ENCODE data around the gene PYGO2.
A peak's percentile ranks its signal among the peaks of the same experiment; 100 is the strongest.

PYGO2 gene

DNA sequence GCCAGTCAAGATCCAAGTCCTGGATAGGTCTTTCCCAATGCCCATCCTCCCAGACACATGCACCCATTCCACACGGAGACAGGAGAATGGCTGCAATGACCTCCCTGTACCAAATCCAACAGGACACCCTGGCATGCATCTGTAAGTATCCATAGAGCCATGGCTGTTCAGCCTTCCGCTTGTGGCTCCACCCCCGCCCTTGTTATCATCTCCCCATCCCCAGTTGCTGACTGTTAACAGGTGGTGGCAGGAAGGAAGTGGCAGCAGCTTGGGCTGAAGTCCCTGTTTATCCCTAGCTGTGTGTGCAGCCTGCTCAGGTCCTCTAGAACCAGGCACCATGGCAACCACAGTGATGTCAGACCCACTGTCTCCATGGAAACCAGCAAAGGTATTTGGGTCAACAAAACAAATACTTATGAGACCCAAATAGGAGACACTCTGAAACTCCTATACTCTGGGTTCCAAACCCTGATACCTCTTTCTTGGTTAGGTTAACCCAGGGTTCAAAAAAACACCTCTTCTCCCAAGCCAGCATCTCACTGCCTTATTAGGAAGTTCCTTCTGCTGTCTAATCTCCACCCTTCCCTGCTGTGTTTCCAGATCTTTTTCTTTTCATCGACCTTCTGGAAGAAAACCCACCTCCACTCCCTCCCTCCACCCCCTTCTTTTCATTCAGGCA lies 6.4 kb downstream of the PYGO2 start:
- peak overlapping the region; percentile 99 for H3K27ac Mint-ChIP-seq
- peak overlapping the region; percentile 99 for H3K4me3 Mint-ChIP-seq
- no peaks in the 10 kb centered on the region for H3K27me3 Mint-ChIP-seq
- H3K9me3 Mint-ChIP-seq: no peaks in the 10 kb centered on the region
- DNase-seq (ENCODE audit: low spot score in 2 of 2) (peak; percentile 71 to 80), ATAC-seq (ENCODE audit: low read depth) (peak; percentile 78)
- peaks cover 7% of the 10 kb centered on the region for H3K36me3 Mint-ChIP-seq
- peaks cover 47% of the 10 kb centered on the region for H3K4me1 Mint-ChIP-seq

DNA sequence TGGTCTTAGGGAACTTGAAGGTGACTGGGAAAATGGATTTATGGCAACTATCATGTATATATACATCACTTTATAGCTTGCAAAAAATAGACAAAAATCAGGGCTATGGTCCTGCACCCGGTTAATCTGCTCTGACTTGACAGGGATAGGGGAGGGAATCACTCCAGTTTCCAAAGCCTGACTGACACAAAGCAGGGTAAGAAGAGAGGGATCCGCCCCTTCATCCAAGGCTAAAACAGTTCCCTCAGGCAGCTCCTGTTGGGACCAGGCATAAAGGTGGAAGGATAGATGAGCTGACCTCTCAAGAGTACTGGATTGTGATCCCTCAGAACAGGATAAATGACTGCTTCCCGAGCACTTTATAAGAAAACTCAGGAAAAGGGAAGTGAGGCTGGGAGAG lies 7.0 kb downstream of the PYGO2 start:
- peaks cover 7% of the 10 kb centered on the region for H3K36me3 Mint-ChIP-seq
- no peak for ATAC-seq (ENCODE audit: low read depth)
- peak overlapping the region; percentile 99 for H3K27ac Mint-ChIP-seq
- H3K4me3 Mint-ChIP-seq: peak overlapping the region; percentile 99
- no peak for DNase-seq (ENCODE audit: low spot score in 2 of 2)
- no peaks in the 10 kb centered on the region for H3K9me3 Mint-ChIP-seq
- no peaks in the 10 kb centered on the region for H3K27me3 Mint-ChIP-seq
- peaks cover 47% of the 10 kb centered on the region for H3K4me1 Mint-ChIP-seq

DNA sequence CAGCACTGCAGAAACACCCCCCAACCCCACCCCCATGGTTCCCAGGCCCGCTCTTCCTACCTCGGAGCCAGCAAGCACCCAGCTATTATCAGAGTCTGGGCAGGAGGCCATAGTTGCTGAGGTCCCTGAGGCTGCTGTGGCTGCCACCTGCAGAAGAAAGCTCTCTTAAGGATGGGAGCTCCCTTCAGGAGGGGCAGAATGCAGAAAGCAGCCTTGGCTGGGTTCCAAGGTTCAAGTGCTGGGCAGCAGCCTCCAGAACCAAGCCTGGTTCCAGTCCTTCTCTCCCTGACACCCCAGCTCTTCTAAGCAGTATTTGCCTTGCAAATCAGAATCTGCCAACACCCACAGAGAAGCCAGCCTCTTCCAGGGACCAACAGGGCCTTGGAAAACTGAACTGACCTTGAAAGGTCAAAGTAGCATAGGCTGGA lies 8.0 kb downstream of the PYGO2 start:
- DNase-seq (ENCODE audit: low spot score in 2 of 2) (no peak), ATAC-seq (ENCODE audit: low read depth) (no peak)
- Mint-ChIP-seq H3K36me3 (peaks cover 11% of the 10 kb centered on the region), H3K4me1 (peaks cover 49% of the 10 kb centered on the region), H3K9me3 (no peaks in the 10 kb centered on the region), H3K27me3 (no peaks in the 10 kb centered on the region), H3K4me3 (peak overlapping the region; percentile 99), H3K27ac (peak overlapping the region; percentile 99)

DNA sequence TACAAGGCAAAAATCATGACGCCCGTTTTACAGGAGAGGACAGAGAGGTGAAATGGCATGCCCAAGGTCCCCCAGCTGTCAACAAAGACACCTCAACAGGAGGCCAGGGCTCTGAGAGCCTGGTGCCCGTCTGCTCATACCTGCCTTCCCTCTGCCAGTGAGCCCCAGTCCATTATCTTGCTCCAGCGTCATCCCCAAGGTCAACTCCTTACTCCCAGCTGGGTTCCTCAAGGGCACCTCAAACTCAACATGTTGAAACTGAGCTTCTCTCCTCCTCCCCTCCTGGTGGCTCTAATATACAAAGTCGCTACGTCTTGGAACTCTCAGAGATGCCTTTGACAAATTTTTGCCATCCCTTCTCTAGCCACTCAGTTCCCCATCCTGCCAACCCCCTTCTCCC lies 8.9 kb downstream of the PYGO2 start:
- H3K9me3 Mint-ChIP-seq: no peaks in the 10 kb centered on the region
- DNase-seq (ENCODE audit: low spot score in 2 of 2): no peak
- H3K4me3 Mint-ChIP-seq: peak overlapping the region; percentile 73
- peaks cover 13% of the 10 kb centered on the region for H3K36me3 Mint-ChIP-seq
- no peak for ATAC-seq (ENCODE audit: low read depth)
- H3K4me1 Mint-ChIP-seq: peaks cover 51% of the 10 kb centered on the region
- H3K27me3 Mint-ChIP-seq: no peaks in the 10 kb centered on the region
- peak overlapping the region; percentile 99 for H3K27ac Mint-ChIP-seq

DNA sequence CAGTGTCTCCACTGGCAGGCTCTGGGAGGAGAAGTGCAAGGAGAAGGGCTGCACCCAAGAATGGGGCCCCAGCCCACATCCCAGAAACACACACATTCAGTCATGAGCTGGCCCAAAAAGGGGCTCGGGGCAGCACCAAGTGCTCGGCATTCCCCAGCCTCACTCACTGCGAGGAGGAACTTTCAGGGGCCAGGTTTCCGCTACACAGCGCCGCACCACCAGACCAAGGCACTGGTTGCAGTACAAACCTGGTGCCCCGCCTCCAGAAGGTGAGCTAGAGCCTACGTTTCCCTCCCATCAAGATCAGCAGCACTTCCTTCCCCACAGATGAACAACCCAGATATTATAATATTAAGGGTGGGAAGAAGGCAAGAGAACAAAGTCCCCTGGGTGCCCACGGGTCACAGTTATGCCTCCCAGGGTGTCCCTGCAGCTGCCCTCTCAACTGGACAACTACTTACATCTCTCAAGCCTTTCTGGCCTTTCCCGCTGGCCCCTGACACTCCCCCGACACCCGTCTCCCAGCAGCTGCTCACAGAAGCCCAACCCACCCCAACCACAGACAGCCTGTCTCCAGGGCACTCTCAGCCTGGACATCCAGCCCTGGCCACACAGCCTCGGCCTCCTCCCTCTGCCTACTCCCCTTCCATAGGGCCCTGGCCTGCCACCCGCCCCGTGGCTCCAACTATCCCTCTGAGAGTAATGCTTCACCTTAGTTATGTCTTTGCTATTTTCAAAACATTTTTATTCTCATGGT lies 9.5 kb downstream of the PYGO2 start:
- Mint-ChIP-seq H3K27me3 (no peaks in the 10 kb centered on the region), H3K4me3 (peak overlapping the region; percentile 73), H3K36me3 (peaks cover 13% of the 10 kb centered on the region), H3K4me1 (peaks cover 51% of the 10 kb centered on the region), H3K27ac (peak overlapping the region; percentile 99), H3K9me3 (no peaks in the 10 kb centered on the region)
- DNase-seq (ENCODE audit: low spot score in 2 of 2) (peak in 1 of 2 donors; percentile 46), ATAC-seq (ENCODE audit: low read depth) (peak; percentile 39)

DNA sequence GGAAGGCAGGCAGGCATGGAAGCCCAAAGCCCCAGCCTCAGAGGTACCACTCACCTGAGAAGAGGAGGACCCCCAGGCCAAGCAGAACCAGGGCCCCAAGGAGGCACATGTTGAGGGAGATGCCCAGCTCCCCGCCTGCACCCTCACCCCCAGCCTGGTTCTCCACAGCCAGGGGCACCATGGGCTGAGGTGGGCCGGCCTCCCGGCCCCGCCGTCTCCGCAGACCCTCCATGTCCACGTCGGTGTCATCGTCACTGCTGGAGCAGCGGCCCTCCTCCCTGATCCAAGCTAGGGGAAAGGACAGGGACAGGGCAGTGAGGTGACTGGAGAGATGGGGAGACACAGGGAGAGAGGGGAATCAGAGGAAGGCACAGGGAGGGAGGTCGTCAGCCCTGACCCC lies 13.5 kb downstream of the PYGO2 start:
- peaks cover 44% of the 10 kb centered on the region for H3K4me1 Mint-ChIP-seq
- no peaks in the 10 kb centered on the region for H3K9me3 Mint-ChIP-seq
- H3K27ac Mint-ChIP-seq: peak overlapping the region; percentile 60
- no peaks in the 10 kb centered on the region for H3K27me3 Mint-ChIP-seq
- DNase-seq (ENCODE audit: low spot score in 2 of 2) (no peak), ATAC-seq (ENCODE audit: low read depth) (no peak)
- no peak overlapping the region for H3K4me3 Mint-ChIP-seq
- peaks cover 13% of the 10 kb centered on the region for H3K36me3 Mint-ChIP-seq

DNA sequence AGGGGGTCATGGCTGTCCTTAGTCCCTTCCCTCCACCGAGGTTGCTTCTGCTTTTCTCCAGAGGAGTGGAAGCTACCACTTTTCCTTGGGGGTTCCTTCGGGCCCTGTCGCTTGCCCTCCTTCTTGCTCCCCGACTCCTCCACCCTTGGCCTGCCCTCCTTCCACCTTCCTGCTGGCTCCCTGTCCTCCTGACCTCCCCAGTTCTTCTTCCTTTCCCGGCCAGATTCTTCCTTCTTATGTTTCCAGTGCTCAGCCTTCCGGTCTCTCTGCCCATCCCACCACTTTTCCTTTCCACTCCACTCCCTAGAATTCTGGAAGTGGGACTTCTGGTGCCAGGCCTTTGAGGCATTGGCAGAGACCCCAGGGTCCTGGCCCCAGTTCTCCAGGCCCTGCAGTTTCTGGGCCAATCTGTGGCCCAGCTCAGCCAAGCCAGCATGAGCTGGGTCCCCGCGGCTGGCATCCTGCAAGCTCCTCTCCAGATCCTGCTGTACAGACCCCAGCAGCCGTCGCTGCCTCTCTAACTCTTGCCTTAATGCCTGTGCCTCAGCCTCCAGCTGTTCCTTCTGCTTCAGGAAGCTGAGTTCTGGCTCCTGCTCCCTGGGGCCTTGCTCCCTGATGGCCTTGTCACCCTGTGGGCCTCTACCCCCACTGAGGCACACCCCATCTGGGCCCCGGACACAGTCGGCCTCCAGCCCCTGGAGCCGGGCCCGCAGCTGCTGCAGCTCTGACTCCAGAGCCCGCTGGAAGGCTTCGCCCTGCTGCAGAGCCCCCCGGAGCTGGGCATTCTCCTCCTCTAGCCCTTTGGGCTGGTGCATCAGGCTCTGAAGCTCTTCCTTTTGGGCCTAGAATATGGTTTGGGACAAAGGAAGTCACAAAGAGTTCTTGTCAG lies 15.4 kb downstream of the PYGO2 start:
- Mint-ChIP-seq H3K9me3 (no peaks in the 10 kb centered on the region), H3K36me3 (peaks cover 13% of the 10 kb centered on the region), H3K4me1 (peaks cover 45% of the 10 kb centered on the region), H3K27ac (peak overlapping the region; percentile 51), H3K27me3 (no peaks in the 10 kb centered on the region), H3K4me3 (no peak overlapping the region)
- no peak for ATAC-seq (ENCODE audit: low read depth)
- DNase-seq (ENCODE audit: low spot score in 2 of 2): no peak

DNA sequence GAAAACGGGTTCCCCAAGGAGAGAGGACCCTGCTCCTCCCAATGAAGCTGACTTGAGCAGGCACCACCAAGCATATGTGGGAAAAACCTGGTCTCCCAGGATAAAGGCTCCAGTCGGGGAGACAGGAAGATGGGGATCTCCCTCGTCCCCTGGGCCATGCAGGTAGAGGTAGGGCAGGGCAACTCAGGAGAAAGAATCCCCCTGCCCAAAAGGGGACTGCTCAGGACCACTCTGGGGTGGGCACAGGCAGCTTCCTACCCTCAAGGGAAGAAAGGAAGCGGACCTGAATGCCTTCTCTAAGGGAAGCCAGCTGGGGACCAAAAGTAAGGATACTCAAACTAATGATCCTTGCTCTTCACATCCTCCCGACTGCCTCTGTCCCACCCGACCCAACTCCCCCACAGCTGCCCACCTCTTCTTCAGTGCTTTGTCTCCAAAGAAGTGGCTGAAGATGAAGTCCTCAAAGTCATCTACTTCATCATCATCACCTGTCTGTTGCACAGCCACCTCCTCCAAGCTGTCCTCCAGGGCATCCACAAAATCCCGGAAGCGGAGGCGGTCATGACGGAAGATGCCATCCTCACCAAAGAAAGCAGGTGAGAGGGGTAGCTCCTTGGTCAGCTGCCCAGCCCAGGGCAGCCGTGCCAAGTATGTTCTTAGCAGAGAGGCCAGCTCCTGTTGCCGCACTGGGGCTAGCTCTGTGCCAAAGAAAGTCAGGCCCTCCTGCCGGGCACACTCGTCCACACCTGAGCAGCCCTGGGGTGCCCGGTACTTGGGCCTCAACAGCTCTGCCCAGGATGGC lies 16.2 kb downstream of the PYGO2 start:
- H3K9me3 Mint-ChIP-seq: no peaks in the 10 kb centered on the region
- peaks cover 8% of the 10 kb centered on the region for H3K36me3 Mint-ChIP-seq
- ATAC-seq (ENCODE audit: low read depth): no peak
- no peak for DNase-seq (ENCODE audit: low spot score in 2 of 2)
- no peaks in the 10 kb centered on the region for H3K27me3 Mint-ChIP-seq
- H3K4me3 Mint-ChIP-seq: no peak overlapping the region
- peak overlapping the region; percentile 93 for H3K27ac Mint-ChIP-seq
- peaks cover 49% of the 10 kb centered on the region for H3K4me1 Mint-ChIP-seq

DNA sequence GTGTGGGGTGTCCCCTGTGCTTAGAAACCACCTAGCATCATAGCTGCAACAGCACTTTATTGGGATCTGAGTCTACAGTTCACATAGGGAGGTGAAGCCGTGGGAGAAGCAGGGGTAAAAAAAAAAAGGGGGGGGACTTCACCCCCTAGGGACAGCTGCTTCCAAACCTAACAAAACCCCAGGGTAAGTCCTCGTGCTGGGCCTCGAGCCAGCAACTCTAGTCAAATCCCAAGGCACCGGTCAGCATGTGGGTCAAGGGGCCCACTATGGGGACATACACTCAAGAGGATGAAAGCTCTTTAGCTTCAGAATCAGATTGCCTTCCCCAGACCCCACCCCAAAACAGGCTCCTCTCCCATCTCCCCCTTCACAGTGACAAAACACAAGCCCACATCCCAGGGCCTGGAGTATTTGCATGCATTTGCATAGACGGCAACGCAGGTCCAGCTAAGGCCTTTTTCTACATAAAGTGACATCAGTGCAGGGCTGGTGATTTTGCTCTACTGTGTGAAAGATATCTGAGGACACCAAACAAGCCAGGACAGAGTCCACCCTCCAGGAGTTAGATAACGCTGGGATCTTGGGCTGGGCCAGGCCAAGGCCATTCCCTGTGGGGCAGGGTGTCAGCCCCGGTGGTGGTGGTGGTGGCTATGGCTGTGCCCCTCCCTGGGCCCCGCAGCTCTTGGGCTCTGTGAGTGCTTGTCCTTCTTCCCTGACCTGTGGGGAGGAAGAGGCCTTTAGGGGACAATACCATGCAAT lies 17.0 kb downstream of the PYGO2 start:
- no peak for ATAC-seq (ENCODE audit: low read depth)
- H3K4me1 Mint-ChIP-seq: peaks cover 54% of the 10 kb centered on the region
- no peaks in the 10 kb centered on the region for H3K27me3 Mint-ChIP-seq
- no peaks in the 10 kb centered on the region for H3K9me3 Mint-ChIP-seq
- peak overlapping the region; percentile 72 for H3K4me3 Mint-ChIP-seq
- H3K27ac Mint-ChIP-seq: peak overlapping the region; percentile 93
- H3K36me3 Mint-ChIP-seq: peaks cover 8% of the 10 kb centered on the region
- DNase-seq (ENCODE audit: low spot score in 2 of 2): no peak

DNA sequence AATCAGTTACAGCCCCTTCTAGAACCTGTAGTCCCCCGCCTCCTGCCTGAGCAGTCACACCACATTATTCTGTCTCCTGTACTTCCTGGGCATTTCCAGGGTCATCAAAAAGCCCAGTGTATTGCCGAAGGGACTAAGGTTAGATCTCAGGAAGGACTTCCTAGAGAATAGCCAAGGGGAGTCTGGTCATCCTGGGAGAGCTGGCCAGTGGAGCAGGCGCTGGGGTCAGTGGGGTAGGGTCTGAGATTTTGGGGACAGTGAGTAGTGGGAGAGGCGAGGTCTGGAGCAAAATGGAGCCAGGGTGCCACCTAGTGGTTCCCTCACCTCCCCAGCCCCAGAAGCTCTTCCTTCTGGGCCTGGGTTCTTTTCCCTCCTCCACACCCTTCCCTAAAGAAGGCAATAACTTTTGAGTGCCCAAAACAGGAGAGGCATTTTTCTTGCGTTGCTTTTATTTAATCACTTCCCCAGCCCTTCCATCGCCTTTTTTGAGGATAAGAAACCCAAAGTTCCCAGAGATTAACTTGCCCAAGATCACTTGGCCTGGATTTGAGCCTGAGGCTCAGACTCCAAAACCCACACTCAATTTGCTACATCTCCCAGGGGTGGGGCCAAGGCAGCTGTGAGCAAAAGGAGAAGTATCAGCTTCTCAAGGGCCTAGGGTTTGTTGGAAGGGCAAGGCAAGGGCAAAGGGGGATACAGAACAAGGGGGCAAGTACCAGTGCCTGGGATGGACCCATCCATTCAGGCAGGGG lies 17.8 kb downstream of the PYGO2 start:
- peak overlapping the region; percentile 93 for H3K27ac Mint-ChIP-seq
- peaks cover 57% of the 10 kb centered on the region for H3K4me1 Mint-ChIP-seq
- H3K36me3 Mint-ChIP-seq: peaks cover 6% of the 10 kb centered on the region
- ATAC-seq (ENCODE audit: low read depth) (peak; percentile 34), DNase-seq (ENCODE audit: low spot score in 2 of 2) (peak; percentile 34 to 37)
- H3K4me3 Mint-ChIP-seq: peak overlapping the region; percentile 72
- no peaks in the 10 kb centered on the region for H3K9me3 Mint-ChIP-seq
- H3K27me3 Mint-ChIP-seq: no peaks in the 10 kb centered on the region

DNA sequence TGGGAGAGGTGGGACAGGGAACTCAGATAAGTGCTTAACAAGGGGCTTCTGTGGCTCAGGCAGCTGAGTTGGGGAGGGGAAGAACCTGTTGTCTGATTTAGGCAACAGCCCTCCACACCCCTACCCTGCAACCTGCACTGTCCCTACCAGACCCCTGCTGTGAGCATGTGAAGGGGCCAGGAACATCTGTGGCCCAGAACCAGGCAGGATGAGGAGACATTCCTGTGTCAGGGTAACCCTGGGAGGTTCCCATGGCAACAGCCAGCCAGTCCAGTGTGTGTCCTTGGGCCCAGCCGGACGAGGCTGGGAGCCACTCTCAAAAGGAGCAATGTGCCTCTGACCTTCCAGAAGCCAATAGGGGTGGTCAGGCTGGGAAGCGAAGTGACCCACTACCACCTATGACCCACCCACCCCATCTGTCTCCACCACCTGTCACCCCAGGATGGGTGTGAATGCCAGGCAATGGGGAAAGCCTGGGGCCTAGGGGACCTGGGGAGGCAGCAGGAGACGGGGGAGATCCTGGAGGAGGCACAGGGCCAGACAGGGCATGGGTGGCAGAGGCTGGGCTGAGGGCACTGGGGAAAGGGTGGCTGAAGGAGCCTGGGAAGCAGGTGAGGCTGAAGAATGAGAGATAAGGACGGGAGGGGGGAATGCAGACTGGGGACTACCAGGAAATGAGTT lies 20.1 kb downstream of the PYGO2 start:
- H3K4me1 Mint-ChIP-seq: peaks cover 62% of the 10 kb centered on the region
- peak overlapping the region; percentile 93 for H3K27ac Mint-ChIP-seq
- ATAC-seq (ENCODE audit: low read depth) (no peak), DNase-seq (ENCODE audit: low spot score in 2 of 2) (no peak)
- H3K9me3 Mint-ChIP-seq: no peaks in the 10 kb centered on the region
- H3K4me3 Mint-ChIP-seq: peak overlapping the region; percentile 60
- H3K27me3 Mint-ChIP-seq: no peaks in the 10 kb centered on the region
- no peaks in the 10 kb centered on the region for H3K36me3 Mint-ChIP-seq

DNA sequence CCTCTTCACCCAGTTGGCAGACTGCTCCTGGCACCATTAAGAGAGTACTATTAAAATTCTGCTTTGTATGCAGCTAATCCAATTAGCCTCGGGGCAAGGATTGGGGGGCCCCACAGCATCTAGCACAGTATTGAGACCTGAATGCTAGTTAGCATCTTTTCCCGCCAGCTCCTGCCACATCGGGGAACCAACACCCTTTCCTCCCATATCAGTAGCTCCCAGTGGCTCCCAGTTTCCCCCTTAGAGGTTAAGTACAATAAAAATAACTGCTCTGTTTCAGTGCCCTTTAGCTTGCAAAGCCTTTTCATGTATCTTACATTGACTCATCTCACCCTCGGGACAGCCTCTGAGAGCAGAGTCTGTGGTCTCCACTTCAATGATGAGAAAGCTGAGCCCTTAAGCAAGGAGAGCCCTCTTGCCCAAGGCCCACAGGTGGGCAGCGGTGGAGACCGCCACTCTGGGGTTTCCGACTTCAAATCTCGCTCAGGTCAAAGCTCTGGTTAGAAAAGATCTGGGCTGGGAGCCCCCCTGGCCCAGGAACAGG lies 20.9 kb downstream of the PYGO2 start:
- Mint-ChIP-seq H3K27me3 (no peaks in the 10 kb centered on the region), H3K36me3 (no peaks in the 10 kb centered on the region), H3K4me1 (peaks cover 65% of the 10 kb centered on the region), H3K9me3 (no peaks in the 10 kb centered on the region), H3K4me3 (peak overlapping the region; percentile 60), H3K27ac (peak overlapping the region; percentile 93)
- ATAC-seq (ENCODE audit: low read depth) (no peak), DNase-seq (ENCODE audit: low spot score in 2 of 2) (no peak)
